GM19324 (cell line): ENCODE measurements around the gene TMEM86B.
"Not testable (repeated sequence)": the region's sequence is repeated elsewhere in the genome, so short reads cannot be mapped to it uniquely, and the experiment has no call there.

ENCODE experiments used
- ATAC-seq: cut with Tn5 transposase; IDR thresholded peaks from one replicate; pipeline ENCODE4 v1.9.1; 2021; ENCODE audit warnings: mild to moderate bottlenecking, moderate library complexity; ENCODE audit not compliant: unreplicated experiment, low FRiP score

TMEM86B gene

DNA sequence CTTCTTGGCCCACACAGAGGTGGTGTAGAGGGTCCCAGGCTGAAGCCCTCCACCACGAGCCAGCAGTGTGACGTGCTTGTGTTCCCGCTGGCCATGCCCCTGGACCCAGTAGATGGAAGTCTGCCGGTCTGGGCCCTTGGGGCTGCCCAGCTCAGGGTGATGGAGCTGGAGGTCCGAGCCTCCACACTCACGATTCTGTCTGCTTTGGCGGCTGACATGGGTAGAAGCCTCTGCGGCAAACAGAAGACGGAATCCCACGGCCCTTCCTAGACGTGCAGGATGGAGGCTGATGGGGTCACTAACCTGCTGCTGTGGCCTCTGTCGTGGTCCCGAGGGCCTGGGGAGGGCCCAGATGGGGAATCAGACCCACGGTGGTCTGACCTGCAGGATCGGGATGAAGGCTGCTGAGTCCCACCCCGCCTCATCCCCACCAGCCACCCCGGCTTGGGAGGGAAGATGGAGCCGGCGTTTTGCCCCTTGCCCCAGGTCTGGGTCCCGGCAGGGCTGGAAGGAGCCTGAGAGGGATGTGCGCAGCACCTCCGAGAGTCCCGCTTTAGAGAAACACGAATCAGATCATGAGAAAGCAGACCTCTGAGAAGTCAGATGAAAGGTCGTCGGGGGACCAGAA is 4.4 kb downstream of the TMEM86B start:
- no peak for ATAC-seq

DNA sequence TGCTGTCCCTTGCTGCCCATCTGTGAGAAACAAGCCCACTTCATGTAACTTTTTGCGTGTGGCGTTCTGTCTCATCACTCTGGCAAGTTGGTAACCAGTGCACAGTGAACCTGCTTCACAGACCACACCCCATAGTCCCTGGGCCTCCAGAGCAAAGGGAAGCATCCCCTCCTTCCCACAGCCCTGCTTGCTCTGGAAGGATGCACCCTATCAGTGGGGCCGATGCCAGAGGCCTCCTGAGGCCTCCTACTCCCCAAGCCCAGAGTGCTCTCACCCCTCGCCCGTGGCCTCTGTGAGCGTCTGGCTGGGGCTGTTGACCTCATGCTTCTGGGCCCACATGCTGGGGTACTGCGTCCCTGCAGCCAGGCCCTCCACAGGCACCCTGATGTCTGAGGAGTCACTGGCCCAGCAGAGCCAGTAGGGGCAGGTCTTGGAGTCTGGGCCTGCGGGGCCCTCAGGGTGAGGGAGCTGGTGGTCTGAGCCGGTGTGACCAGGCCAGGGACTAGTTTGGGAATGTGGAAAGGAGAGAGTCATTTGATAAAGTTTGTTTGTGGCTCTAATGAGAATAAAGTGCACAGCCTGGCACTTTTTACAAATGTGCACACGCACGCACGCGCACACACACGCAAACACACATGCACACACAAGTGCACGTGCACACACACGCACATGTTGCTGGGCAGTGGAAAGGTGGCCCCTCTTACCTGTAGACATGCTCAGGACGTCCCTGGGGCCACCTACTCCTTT is 5.1 kb downstream of the TMEM86B start:
- ATAC-seq, result no peak

- no peak for ATAC-seq
Observed at GRCh38 chr19:55220525-55220924, 8.0 kb downstream of the TMEM86B start.

DNA sequence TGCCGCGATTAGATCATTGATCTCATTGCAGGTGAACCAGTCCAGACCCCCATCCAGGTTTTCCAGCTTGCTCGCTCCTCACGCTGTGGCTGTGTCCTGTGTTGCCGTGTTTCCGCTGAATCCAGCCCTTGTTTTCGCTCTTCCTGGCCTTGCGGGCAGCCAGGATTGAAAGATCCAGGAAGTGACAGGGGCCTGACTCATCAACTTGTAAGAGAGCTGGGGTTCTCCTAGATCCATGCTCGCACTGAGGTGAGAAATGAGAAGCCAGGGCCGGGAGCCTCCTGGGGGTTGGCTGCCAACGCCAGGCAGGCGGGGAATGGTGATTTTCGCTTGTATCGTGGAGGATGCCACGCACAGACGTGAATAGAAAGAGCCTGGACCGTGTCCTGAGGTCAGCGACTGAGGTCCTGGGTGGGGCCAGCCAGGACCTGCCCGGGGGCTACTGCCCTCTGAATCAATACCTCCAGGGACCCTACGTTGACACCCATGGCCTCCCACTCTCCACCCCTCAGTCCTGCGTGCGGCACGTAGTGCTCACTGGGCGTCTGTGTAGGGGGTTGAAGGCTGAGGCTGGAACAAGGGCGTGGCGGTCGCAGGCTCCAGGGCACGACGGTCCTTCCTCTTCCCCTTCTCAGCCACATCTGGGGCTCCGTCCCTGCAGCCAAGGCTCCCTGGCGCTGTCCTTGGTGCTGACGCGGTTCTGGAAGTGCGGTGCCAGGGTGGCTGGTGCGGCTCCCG is 11.9 kb downstream of the TMEM86B start:
- ATAC-seq, result no peak

GRCh38 chr19:55213547-55213946 is 15.0 kb downstream of the TMEM86B start:
- ATAC-seq, result no peak

- no peak for ATAC-seq
Observed at GRCh38 chr19:55212447-55212846, 16.1 kb downstream of the TMEM86B start.

GRCh38 chr19:55209693-55210472 is 18.7 kb downstream of the TMEM86B start:
- ATAC-seq, result no peak

DNA sequence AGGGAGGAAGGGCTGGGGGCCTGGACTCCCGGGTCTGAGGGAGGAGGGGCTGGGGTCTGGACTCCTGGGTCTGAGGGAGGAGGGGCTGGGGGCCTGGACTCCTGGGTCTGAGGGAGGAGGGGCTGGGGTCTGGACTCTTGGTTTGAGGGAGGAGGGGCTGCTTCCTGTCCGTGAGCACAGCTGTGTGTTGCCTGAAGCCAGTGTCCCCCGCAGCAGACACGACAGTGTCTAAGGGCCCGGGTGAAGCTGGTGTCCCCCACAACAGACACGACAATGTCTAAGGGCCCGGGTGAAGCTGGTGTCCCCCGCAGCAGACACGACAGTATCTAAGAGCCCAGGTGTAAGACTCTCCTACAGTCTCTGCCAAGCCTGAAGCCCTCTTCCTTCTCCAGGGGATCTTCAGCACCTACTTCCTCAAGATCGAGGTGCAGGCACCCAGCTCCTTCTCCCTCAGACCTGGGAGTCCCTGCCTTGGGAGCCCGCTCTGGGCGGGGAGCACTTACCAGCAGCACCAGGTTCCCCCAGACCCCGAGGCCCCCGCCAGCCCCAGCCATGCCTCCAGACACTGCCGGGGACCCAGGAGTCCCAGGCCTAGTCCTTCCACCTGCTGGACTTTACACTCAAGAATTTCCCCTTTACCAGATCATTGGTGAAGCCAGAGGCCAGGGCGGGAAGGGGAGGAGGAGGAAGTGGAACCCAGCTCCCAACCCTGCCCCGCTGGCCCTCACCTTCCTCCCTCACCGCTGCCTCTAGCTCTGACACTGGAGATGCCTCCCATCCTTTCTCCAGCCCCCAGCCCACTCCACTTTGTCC is 19.5 kb downstream of the TMEM86B start, which contains the start of gene PTPRH:
Gene PTPRH (minus strand): TSS at position 622 of the 813 bp plus-strand sequence. CDS start 68 bp downstream, at position 554.
- no peak for ATAC-seq

DNA sequence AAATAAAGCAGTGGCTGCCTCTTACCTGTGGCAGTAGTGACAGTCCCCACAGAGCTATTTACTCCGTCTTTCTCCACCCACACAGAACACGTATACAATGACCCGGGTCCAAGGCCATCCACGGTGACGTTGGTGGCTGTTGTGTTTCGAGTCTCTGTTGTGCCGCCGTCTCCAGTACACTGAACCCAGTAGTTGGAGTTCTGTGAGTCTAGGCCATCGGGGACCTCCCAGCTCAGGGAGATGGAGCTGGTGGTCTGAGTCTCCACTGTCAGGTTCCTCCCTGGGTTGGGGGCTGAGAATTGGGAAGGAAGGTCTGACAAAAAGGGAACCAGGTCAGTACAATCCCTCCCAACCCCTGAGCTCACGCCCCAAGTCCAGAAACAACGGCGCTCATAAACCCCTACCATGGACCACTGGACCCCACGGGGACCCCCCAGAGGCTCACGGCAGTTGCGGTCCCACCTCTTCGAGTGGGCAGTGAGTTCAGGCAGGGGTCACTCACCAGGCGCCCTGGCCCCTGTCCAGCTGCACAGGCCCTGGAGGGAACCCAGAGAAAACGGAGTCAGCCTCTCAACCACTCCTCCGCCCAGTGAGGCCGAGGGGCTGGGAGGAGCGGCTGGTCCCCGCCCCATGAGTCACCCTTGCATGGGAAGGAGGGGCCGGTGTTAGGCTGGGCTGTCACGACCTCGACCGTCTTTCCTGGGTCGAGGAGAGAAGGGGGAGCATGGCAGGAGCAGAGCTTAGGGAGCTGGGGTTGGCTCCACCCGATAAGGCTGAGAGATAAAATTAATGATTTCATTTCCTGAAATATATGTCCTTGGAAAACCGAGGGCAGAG is 21.7 kb downstream of the TMEM86B start:
- no peak for ATAC-seq

DNA sequence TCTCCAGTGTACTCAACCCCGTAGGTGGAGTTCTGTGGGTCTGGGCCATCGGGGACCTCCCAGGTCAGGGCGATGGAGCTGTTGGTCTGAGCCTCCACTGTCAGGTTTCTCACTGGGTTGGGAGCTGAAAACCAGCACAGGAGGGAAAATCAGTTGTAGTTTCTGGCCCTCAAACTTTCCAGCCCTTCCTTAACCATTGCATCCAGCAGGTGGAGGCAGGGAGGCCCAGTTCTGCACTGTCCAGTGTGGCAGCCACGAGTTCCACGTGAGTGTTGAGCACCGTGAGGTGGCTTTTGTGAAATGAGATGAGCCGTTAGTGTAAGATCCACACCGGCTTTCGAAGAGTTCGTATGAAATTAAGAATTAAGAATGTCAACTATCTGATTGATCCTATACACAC is 26.4 kb downstream of the TMEM86B start:
- ATAC-seq, result not testable (repeated sequence)

GRCh38 chr19:55199620-55200204 is 28.9 kb downstream of the TMEM86B start:
- ATAC-seq, result no peak

DNA sequence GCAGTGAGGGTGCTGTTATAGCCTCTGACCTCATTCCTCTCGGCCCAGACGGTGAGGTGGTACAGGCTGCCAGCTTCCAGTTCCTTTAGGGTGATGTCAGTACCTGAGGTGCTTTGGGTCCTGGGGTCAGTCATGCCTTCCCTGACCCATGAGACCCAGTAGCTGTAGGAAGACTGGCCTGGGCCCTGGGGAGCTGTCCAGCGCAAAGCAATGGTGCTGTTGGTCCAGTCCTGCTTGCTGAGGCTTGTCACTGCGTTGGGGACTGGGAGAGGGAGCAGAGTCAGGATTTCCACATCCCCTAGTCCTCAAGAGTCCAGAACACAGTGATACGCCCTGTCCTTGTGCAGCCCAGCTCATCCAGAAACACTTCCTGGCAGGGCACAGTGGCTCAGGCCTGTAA is 29.9 kb downstream of the TMEM86B start:
- no peak for ATAC-seq

- no peak for ATAC-seq
Observed at GRCh38 chr19:55197528-55197927, 31.0 kb downstream of the TMEM86B start.

DNA sequence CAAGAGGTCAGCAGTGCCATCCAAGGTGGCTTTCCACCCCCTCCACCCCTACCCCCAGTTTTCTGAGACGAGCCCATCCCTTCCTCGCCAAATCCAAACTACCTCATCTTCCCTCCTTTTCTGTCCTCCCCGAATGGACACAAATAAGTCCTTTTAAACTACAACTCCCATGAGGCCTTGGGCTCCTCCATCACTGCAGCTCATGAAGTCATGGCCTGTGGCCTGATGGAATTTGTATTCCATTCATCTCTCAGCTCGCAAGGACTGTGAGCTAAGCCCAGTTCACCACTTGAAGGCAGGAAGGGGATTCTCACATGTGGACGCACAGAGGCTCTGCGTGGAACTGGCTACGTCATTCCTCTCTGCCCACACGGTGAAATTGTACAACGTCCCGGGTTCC is 31.8 kb downstream of the TMEM86B start:
- ATAC-seq, result no peak

DNA sequence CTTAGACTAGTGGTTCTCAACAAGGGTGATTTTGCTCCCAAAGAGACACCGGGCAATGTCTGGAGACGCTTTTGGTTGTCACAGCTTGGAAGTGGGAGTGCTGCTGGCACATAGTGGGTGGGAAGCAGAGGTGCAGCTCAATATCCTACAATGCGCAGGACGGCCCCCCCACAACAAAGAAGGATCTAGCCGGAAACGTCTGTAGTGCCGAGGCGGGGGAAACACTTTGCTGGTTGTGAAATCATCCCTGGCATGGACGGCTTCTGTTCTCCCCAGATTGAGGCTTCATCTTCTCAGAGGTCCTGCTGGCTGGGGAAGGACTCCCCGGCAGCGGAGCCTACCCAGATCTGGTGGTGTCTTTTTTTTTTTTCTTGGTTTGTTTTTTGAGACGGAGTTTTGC is 35.1 kb downstream of the TMEM86B start:
- no peak for ATAC-seq

- ATAC-seq, result no peak
Observed at GRCh38 chr19:55189403-55189835, 39.1 kb downstream of the TMEM86B start.

DNA sequence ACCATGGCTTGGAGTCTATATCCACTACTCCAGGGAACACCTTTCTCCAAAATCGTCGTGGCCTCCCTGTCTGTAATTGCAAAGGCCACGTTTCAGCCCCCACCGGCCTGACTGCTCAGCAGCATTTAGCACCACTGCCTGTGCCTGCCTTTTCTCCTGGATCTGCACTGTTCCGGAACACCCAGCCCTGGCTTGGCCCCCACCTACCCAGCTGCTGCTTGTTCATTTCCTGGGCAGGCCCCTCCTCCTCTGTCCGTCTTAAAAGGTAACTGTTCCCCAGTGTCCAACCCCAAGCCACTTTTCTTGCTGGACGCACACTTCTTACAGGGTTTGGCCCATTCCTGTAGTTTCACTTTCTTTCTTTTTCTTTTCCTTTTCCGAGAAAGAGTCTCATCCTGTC is 39.9 kb downstream of the TMEM86B start:
- ATAC-seq, result no peak

- ATAC-seq, result no peak
Observed at GRCh38 chr19:55186080-55186479, 42.5 kb downstream of the TMEM86B start.

DNA sequence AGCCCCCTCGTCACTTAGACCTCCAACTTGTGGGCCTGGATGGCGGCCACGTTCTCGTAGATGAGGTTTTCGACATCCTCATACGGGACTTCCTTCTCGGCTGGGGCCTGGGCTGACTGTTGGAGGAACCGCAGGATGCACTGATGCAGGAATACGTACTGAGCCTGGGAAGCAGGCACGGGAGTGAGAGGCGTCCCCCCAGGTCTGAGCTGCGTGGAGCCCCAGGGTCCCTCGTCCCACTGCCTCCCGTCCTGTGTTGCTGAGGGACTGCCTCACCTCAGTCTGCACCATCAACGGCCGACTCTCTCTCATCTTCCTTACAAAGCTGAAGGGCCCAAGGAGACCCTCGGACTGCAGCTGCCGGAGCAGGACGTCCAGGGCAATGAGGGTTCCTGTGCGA is 46.8 kb downstream of the TMEM86B start:
- ATAC-seq, result no peak
